ENCODE data around the gene SYTL3.

GRCh38 chr6:158686311-158686710 lies 36.5 kb downstream of the SYTL3 start:
- no peak for TF ChIP-seq POLR2A (IDR thresholded peaks at IDR 0.05)
- TF ChIP-seq CTCF (IDR thresholded peaks at IDR 0.05 in 8 of 11, conservative IDR thresholded peaks at IDR 0.05 in 3 of 11) = no peak
- TF ChIP-seq POLR2AphosphoS5 (IDR thresholded peaks at IDR 0.05) = no peak

All from spleen (tissue), 7 donors.